HCT116 (cell line): ENCODE results near the gene KAZN. TPM values are rescaled to one million over a fixed set of nuclear protein-coding genes. Genes with fewer than 3 reads are reported as not detected.

Experiments
- ATAC-seq: fragments of 200-7000 bp; cut with Tn5 transposase; 2 replicates; pipeline ENCODE4 v1.9.1; 2020; ENCODE audit warnings: mild to moderate bottlenecking, moderate library complexity
- BruUV-seq: library from RNA; stranded (reverse); fragments of 400-500 nt; replicated peaks from 2 replicates; lab custom pipeline; 2021; lab: Mats Ljungman, UMichigan
- CTCF ChIA-PET: fragments of 300-600 bp; sonication (Branson Sonifier 250); formaldehyde crosslinking; loops from one replicate; lab custom pipeline; 2021; ENCODE audit warnings: antibody characterized with exemption; lab: Charles Lee
- POLR2A ChIA-PET: fragments of 300-600, 350-600 bp; sonication (Branson Sonifier 250); formaldehyde crosslinking; loops from one replicate; lab custom pipeline; 2021; ENCODE audit warnings: antibody characterized with exemption; lab: Charles Lee
- RAD21 ChIA-PET, 2 experiments: fragments of 300-600 bp; sonication (Branson Sonifier 250); formaldehyde crosslinking; loops; one replicate each; lab custom pipeline; 2023; ENCODE audit warnings: low total read pairs in 2 of 2; ENCODE audit not compliant: uncharacterized antibody in 2 of 2, unreplicated experiment in 2 of 2, low non-redundant PET in 1 of 2; lab: Charles Lee
- DNase-seq: peaks from one replicate; pipeline ENCODE4 v3.0.0-alpha.2; 2010; ENCODE audit warnings: low read depth, low spot score
- H2AFZ ChIP-seq: fragments of 200-600 bp; shearing (Covaris generic), sonication (generic); 2 replicates; pipeline ENCODE4 v1.6.1; 2017; ENCODE audit warnings: low read depth, mixed run types, mixed read lengths, antibody characterized with exemption, low read length; ENCODE audit not compliant: poor library complexity, severe bottlenecking
- H3K27ac ChIP-seq: 2 replicates; pipeline ENCODE4 v1.5.1; 2012; ENCODE audit warnings: low read depth, low read length
- H3K27me3 ChIP-seq: fragments of 200-600 bp; sonication (generic); 2 replicates; pipeline ENCODE4 v1.6.1; 2016; ENCODE audit warnings: mixed run types, low read length, mixed read lengths; ENCODE audit not compliant: insufficient read depth
- H3K36me3 ChIP-seq, 2 experiments: fragments of 200-500 bp in 1 of 2; fragments of 200-600 bp in 1 of 2; sonication (Bioruptor generic) in 1 of 2; sonication (generic) in 1 of 2; 2 replicates each; pipeline versions ENCODE4 v1.5.1 to v1.6.1; 2014 to 2016; ENCODE audit warnings: low read length in 2 of 2, inconsistent platforms in 1 of 2, mixed read lengths in 1 of 2, mixed run types in 1 of 2; ENCODE audit not compliant: insufficient read depth in 2 of 2, control insufficient read depth in 1 of 2
- H3K4me1 ChIP-seq, 2 experiments: fragments of 200-600 bp in 1 of 2; sonication (generic) in 1 of 2; 2 replicates each; pipeline versions ENCODE4 v1.5.1 to v1.6.1; 2012 to 2017; ENCODE audit warnings: low read length in 2 of 2, inconsistent platforms in 1 of 2, mild to moderate bottlenecking in 1 of 2, mixed read lengths in 1 of 2, mixed run types in 1 of 2, moderate library complexity in 1 of 2; ENCODE audit not compliant: insufficient read depth in 2 of 2, control insufficient read depth in 1 of 2
- H3K4me2 ChIP-seq: fragments of 200-600 bp; sonication (generic); 2 replicates; pipeline ENCODE4 v1.6.1; 2017; ENCODE audit warnings: mixed run types, low read length, mixed read lengths
- H3K4me3 ChIP-seq, 2 experiments: fragments of 200-600 bp in 1 of 2; sonication (generic) in 1 of 2; replicated peaks in 1 of 2; 2 replicates each; pipeline ENCODE4 v1.5.1; 2011 to 2016; ENCODE audit warnings: low read length in 2 of 2, control low read depth in 1 of 2, low read depth in 1 of 2, mild to moderate bottlenecking in 1 of 2, mixed read lengths in 1 of 2, mixed run types in 1 of 2
- H3K79me2 ChIP-seq: fragments of 200-600 bp; sonication (generic); 2 replicates; pipeline ENCODE4 v1.6.1; 2017; ENCODE audit warnings: mild to moderate bottlenecking, mixed run types, low read length, moderate library complexity, mixed read lengths; ENCODE audit not compliant: insufficient read depth
- H3K9ac ChIP-seq: fragments of 200-600 bp; sonication (generic); 2 replicates; pipeline ENCODE4 v1.6.1; 2016; ENCODE audit warnings: low read length, mixed read lengths
- H3K9me2 ChIP-seq: fragments of 200-600 bp; sonication (generic), shearing (Covaris generic); 2 replicates; pipeline ENCODE4 v1.6.1; 2017; ENCODE audit warnings: mixed run types, mild to moderate bottlenecking, moderate library complexity; ENCODE audit not compliant: insufficient read depth
- H3K9me3 ChIP-seq, 2 experiments: fragments of 200-500 bp in 1 of 2; fragments of 200-600 bp in 1 of 2; sonication (Bioruptor generic) in 1 of 2; sonication (generic) in 1 of 2; 2 replicates each; pipeline ENCODE4 v1.6.1; 2014 to 2017; ENCODE audit warnings: low read length in 2 of 2, mixed read lengths in 2 of 2, inconsistent platforms in 1 of 2, low read depth in 1 of 2, mild to moderate bottlenecking in 1 of 2, mixed run types in 1 of 2, moderate library complexity in 1 of 2; ENCODE audit not compliant: control insufficient read depth in 1 of 2, insufficient read depth in 1 of 2
- H4K20me1 ChIP-seq: fragments of 200-600 bp; sonication (generic), shearing (Covaris generic); 2 replicates; pipeline ENCODE4 v1.6.1; 2017; ENCODE audit warnings: mixed run types, mild to moderate bottlenecking, moderate library complexity; ENCODE audit not compliant: insufficient read depth
- CBX3 ChIP-seq: IDR thresholded peaks from 2 replicates; pipeline ENCODE4 v1.6.1; 2012; ENCODE audit warnings: low read depth
- CEBPB ChIP-seq: IDR thresholded peaks from 2 replicates; pipeline ENCODE4 v1.6.1; 2012; ENCODE audit warnings: low read depth
- EZH2phosphoT487 ChIP-seq: fragments of 200-600 bp; IDR thresholded peaks from 2 replicates; pipeline ENCODE4 v1.6.1; 2018; ENCODE audit warnings: antibody characterized with exemption, borderline replicate concordance
- FOSL1 ChIP-seq: IDR thresholded peaks from 2 replicates; pipeline ENCODE4 v1.6.1; 2012; ENCODE audit warnings: low read depth
- JUND ChIP-seq: IDR thresholded peaks from 2 replicates; pipeline ENCODE4 v1.6.1; 2012
- POLR2AphosphoS5 ChIP-seq: IDR thresholded peaks from 2 replicates; pipeline ENCODE4 v1.6.1; 2011; ENCODE audit warnings: mild to moderate bottlenecking, low read depth, low read length, moderate library complexity
- RAD21 ChIP-seq: IDR thresholded peaks from 2 replicates; pipeline ENCODE4 v1.6.1; 2012; ENCODE audit warnings: low read depth, mild to moderate bottlenecking
- SIN3A ChIP-seq: IDR thresholded peaks from 2 replicates; pipeline ENCODE4 v1.6.1; 2012; ENCODE audit warnings: low read depth
- SRF ChIP-seq: IDR thresholded peaks from 2 replicates; pipeline ENCODE4 v1.6.1; 2012; ENCODE audit warnings: low read depth
- TCF7L2 ChIP-seq: IDR thresholded peaks from 2 replicates; pipeline ENCODE4 v1.7.0; 2011; ENCODE audit warnings: borderline replicate concordance, inconsistent platforms; ENCODE audit not compliant: insufficient read depth, insufficient read length; ENCODE audit errors: extremely low read depth
- YY1 ChIP-seq: IDR thresholded peaks from 2 replicates; pipeline ENCODE4 v1.6.1; 2011; ENCODE audit warnings: low read length, low read depth, moderate library complexity, mild to moderate bottlenecking; ENCODE audit not compliant: insufficient replicate concordance; ENCODE audit errors: extremely low read depth
- ZNF274 ChIP-seq: fragments of 200-500 bp; sonication (Bioruptor generic); IDR thresholded peaks from 2 replicates; pipeline ENCODE4 v1.6.1; 2014; ENCODE audit warnings: mild to moderate bottlenecking, low read depth, low read length, inconsistent platforms
- intact Hi-C: fragments of 100-400 bp; cut with micrococcal nuclease; formaldehyde crosslinking; loops from 2 replicates; pipeline ENCODE4 v1.10.0; 2022
- total RNA-seq: library from RNA; stranded (reverse); gene quantifications from one replicate; pipeline ENCODE4 v1.2.1, GENCODE V29; 2021; ENCODE audit not compliant: unreplicated experiment
- TF ChIP-seq, protein P1 (sequence below), 3 experiments: fragments of 200-600 bp in 1 of 3; sonication (generic) in 1 of 3; IDR thresholded peaks in 2 of 3; conservative IDR thresholded peaks in 1 of 3; 2 replicates each; pipeline ENCODE4 v1.5.1; 2012 to 2017; ENCODE audit warnings: low read depth in 2 of 3, low read length in 2 of 3, antibody characterized with exemption in 1 of 3, borderline replicate concordance in 1 of 3, control low read depth in 1 of 3, mild to moderate bottlenecking in 1 of 3, mixed read lengths in 1 of 3, mixed run types in 1 of 3, moderate library complexity in 1 of 3; ENCODE audit not compliant: insufficient read depth in 1 of 3
- TF ChIP-seq, protein P2 (sequence below): IDR thresholded peaks from 2 replicates; pipeline ENCODE4 v1.6.1; 2011; ENCODE audit warnings: mild to moderate bottlenecking, low read length, moderate library complexity; ENCODE audit not compliant: insufficient replicate concordance; ENCODE audit errors: extremely low read depth

Gene KAZN
- total RNA-seq, 1 experiment from 2014 or later = 13.4 TPM

DNA sequence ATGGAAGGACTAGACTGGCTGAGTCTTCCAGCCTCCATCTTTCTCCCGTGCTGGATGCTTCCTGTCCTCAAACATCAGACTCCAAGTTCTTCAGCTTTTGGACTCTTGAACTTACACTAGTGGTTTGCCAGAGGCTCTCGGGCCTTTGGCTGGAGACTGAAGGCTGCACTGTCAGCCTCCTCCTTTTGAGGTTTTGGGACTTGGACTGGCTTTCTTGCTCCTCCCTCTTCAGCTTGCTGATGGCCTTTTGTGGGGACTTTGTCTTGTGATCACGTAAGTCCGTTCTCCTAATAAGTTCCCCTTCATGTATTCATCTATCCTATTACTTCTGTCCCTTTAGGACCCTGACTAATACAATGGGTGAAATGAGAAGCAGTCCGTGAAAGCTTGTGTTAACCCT is 196.4 kb downstream of the KAZN start:
- Histone ChIP-seq H2AFZ (no peak overlapping the region), H3K9ac (no peak overlapping the region), H3K79me2 (no peaks in the 10 kb centered on the region), H3K4me2 (no peak overlapping the region), H3K27me3 (peaks cover 15% of the 10 kb centered on the region; the same call in 1 of the 2 replicates), H3K9me2 (no peaks in the 10 kb centered on the region), H3K9me3 (no peaks in the 10 kb centered on the region), H3K4me3 (no peak overlapping the region), H4K20me1 (no peaks in the 10 kb centered on the region)
- CTCF ChIA-PET = no interaction called here
- POLR2A ChIA-PET = no interaction called here
- RAD21 ChIA-PET = no interaction called here
- intact Hi-C loops = no loop called here
- no TSS peak for BruUV-seq
- TF ChIP-seq, protein P1, sequence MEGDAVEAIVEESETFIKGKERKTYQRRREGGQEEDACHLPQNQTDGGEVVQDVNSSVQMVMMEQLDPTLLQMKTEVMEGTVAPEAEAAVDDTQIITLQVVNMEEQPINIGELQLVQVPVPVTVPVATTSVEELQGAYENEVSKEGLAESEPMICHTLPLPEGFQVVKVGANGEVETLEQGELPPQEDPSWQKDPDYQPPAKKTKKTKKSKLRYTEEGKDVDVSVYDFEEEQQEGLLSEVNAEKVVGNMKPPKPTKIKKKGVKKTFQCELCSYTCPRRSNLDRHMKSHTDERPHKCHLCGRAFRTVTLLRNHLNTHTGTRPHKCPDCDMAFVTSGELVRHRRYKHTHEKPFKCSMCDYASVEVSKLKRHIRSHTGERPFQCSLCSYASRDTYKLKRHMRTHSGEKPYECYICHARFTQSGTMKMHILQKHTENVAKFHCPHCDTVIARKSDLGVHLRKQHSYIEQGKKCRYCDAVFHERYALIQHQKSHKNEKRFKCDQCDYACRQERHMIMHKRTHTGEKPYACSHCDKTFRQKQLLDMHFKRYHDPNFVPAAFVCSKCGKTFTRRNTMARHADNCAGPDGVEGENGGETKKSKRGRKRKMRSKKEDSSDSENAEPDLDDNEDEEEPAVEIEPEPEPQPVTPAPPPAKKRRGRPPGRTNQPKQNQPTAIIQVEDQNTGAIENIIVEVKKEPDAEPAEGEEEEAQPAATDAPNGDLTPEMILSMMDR (IDR thresholded peaks at IDR 0.05 in 2 of 3, conservative IDR thresholded peaks at IDR 0.05 in 1 of 3; ENCODE audit: borderline replicate concordance in 1 of 3, insufficient read depth in 1 of 3, low read depth in 2 of 3, low read length in 2 of 3) = no peak
- TF ChIP-seq, all 23 proteins: peak for 0
- H3K4me1 ChIP-seq = no peaks in the 10 kb centered on the region; a peak in 1 of 4 replicates
- ATAC-seq (no peak), DNase-seq (no peak)
- H3K27ac ChIP-seq = no peak overlapping the region
- no peaks in the 10 kb centered on the region for H3K36me3 ChIP-seq

DNA sequence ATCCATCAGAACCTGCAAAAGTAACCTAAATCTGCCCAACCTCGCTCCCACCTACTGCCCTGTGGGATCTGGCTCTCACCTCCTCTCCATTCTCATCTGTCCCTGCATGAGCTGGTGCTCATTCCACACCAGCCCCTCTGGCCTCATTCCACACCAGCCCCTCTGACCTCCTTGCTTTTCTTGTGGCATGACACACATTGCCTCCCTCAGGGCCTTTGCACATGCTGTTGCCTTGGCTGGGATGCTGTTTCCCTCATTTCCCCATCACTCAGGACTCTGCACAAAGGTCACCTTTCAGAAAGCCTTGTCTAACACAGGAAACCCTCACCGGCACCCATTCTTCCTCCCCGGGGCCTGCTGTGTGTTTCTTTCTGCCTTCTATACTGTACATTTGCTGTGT is 197.1 kb downstream of the KAZN start:
- Histone ChIP-seq H2AFZ (no peak overlapping the region), H3K4me1 (no peaks in the 10 kb centered on the region; a peak in 1 of 4 replicates), H3K27ac (no peak overlapping the region), H3K27me3 (peaks cover 15% of the 10 kb centered on the region; the same call in 1 of the 2 replicates), H3K9ac (no peak overlapping the region), H4K20me1 (no peaks in the 10 kb centered on the region), H3K4me2 (no peak overlapping the region), H3K79me2 (no peaks in the 10 kb centered on the region), H3K4me3 (no peak overlapping the region), H3K36me3 (no peaks in the 10 kb centered on the region), H3K9me2 (no peaks in the 10 kb centered on the region), H3K9me3 (no peaks in the 10 kb centered on the region)
- BruUV-seq = no TSS peak
- DNase-seq = no peak
- CTCF ChIA-PET = no interaction called here
- POLR2A ChIA-PET = no interaction called here
- no peak for ATAC-seq
- intact Hi-C loops = no loop called here
- RAD21 ChIA-PET = no interaction called here
- TF ChIP-seq, protein P1 (IDR thresholded peaks at IDR 0.05 in 2 of 3, conservative IDR thresholded peaks at IDR 0.05 in 1 of 3; ENCODE audit: borderline replicate concordance in 1 of 3, insufficient read depth in 1 of 3, low read depth in 2 of 3, low read length in 2 of 3) = no peak
- TF ChIP-seq SIN3A (no peak), FOSL1 (no peak), EZH2phosphoT487 (no peak), CBX3 (no peak), SRF (no peak), TCF7L2 (no peak), RAD21 (no peak), YY1 (no peak), JUND (no peak), CEBPB (no peak), ZNF274 (no peak), POLR2AphosphoS5 (no peak)
- TF ChIP-seq, protein P2, sequence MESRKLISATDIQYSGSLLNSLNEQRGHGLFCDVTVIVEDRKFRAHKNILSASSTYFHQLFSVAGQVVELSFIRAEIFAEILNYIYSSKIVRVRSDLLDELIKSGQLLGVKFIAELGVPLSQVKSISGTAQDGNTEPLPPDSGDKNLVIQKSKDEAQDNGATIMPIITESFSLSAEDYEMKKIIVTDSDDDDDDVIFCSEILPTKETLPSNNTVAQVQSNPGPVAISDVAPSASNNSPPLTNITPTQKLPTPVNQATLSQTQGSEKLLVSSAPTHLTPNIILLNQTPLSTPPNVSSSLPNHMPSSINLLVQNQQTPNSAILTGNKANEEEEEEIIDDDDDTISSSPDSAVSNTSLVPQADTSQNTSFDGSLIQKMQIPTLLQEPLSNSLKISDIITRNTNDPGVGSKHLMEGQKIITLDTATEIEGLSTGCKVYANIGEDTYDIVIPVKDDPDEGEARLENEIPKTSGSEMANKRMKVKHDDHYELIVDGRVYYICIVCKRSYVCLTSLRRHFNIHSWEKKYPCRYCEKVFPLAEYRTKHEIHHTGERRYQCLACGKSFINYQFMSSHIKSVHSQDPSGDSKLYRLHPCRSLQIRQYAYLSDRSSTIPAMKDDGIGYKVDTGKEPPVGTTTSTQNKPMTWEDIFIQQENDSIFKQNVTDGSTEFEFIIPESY = no peak
